Measurements from ENCODE around the gene SPATA6L. TPM values are rescaled to one million over a fixed set of nuclear protein-coding genes. Genes with fewer than 3 reads are reported as not detected.

SPATA6L gene
- total and polyA plus RNA-seq, 2 experiments from 2014 or later, result 1.7 to 1.9 TPM

DNA sequence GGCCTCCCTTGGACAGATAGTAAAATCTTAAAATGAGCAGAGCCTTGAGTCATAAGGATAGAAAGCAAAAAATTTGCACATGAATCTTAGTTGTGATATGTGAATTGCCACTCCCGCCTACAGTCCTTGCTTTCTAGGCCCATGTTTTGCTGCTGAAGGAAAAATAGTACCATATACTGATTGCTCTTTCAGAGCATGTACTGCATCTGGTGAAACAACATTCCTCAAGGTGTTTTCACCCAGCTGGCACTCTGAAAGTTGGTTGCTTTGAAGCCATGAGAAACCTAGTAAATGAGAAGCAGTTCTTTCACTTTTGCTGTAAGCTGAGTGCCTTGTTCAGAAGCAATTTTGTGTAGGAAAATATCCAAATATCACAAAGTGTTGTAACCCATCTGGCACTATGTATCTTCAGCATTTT is 23.4 kb upstream of the SPATA6L start (continued):
- TF ChIP-seq, protein P1, sequence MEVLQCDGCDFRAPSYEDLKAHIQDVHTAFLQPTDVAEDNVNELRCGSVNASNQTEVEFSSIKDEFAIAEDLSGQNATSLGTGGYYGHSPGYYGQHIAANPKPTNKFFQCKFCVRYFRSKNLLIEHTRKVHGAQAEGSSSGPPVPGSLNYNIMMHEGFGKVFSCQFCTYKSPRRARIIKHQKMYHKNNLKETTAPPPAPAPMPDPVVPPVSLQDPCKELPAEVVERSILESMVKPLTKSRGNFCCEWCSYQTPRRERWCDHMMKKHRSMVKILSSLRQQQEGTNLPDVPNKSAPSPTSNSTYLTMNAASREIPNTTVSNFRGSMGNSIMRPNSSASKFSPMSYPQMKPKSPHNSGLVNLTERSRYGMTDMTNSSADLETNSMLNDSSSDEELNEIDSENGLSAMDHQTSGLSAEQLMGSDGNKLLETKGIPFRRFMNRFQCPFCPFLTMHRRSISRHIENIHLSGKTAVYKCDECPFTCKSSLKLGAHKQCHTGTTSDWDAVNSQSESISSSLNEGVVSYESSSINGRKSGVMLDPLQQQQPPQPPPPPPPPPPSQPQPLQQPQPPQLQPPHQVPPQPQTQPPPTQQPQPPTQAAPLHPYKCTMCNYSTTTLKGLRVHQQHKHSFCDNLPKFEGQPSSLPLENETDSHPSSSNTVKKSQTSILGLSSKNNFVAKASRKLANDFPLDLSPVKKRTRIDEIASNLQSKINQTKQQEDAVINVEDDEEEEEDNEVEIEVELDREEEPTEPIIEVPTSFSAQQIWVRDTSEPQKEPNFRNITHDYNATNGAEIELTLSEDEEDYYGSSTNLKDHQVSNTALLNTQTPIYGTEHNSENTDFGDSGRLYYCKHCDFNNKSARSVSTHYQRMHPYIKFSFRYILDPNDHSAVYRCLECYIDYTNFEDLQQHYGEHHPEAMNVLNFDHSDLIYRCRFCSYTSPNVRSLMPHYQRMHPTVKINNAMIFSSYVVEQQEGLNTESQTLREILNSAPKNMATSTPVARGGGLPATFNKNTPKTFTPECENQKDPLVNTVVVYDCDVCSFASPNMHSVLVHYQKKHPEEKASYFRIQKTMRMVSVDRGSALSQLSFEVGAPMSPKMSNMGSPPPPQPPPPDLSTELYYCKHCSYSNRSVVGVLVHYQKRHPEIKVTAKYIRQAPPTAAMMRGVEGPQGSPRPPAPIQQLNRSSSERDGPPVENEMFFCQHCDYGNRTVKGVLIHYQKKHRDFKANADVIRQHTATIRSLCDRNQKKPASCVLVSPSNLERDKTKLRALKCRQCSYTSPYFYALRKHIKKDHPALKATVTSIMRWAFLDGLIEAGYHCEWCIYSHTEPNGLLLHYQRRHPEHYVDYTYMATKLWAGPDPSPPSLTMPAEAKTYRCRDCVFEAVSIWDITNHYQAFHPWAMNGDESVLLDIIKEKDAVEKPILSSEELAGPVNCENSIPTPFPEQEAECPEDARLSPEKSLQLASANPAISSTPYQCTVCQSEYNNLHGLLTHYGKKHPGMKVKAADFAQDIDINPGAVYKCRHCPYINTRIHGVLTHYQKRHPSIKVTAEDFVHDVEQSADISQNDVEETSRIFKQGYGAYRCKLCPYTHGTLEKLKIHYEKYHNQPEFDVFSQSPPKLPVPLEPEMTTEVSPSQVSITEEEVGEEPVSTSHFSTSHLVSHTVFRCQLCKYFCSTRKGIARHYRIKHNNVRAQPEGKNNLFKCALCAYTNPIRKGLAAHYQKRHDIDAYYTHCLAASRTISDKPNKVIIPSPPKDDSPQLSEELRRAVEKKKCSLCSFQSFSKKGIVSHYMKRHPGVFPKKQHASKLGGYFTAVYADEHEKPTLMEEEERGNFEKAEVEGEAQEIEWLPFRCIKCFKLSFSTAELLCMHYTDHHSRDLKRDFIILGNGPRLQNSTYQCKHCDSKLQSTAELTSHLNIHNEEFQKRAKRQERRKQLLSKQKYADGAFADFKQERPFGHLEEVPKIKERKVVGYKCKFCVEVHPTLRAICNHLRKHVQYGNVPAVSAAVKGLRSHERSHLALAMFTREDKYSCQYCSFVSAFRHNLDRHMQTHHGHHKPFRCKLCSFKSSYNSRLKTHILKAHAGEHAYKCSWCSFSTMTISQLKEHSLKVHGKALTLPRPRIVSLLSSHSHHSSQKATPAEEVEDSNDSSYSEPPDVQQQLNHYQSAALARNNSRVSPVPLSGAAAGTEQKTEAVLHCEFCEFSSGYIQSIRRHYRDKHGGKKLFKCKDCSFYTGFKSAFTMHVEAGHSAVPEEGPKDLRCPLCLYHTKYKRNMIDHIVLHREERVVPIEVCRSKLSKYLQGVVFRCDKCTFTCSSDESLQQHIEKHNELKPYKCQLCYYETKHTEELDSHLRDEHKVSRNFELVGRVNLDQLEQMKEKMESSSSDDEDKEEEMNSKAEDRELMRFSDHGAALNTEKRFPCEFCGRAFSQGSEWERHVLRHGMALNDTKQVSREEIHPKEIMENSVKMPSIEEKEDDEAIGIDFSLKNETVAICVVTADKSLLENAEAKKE (CRISPR knock-in tag; IDR thresholded peaks at IDR 0.05), result no peak
- no peak for TF ChIP-seq EZH2 (IDR thresholded peaks at IDR 0.05; ENCODE audit: low read depth, unreplicated experiment)
- TF ChIP-seq, protein P2, sequence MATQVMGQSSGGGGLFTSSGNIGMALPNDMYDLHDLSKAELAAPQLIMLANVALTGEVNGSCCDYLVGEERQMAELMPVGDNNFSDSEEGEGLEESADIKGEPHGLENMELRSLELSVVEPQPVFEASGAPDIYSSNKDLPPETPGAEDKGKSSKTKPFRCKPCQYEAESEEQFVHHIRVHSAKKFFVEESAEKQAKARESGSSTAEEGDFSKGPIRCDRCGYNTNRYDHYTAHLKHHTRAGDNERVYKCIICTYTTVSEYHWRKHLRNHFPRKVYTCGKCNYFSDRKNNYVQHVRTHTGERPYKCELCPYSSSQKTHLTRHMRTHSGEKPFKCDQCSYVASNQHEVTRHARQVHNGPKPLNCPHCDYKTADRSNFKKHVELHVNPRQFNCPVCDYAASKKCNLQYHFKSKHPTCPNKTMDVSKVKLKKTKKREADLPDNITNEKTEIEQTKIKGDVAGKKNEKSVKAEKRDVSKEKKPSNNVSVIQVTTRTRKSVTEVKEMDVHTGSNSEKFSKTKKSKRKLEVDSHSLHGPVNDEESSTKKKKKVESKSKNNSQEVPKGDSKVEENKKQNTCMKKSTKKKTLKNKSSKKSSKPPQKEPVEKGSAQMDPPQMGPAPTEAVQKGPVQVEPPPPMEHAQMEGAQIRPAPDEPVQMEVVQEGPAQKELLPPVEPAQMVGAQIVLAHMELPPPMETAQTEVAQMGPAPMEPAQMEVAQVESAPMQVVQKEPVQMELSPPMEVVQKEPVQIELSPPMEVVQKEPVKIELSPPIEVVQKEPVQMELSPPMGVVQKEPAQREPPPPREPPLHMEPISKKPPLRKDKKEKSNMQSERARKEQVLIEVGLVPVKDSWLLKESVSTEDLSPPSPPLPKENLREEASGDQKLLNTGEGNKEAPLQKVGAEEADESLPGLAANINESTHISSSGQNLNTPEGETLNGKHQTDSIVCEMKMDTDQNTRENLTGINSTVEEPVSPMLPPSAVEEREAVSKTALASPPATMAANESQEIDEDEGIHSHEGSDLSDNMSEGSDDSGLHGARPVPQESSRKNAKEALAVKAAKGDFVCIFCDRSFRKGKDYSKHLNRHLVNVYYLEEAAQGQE (IDR thresholded peaks at IDR 0.05; ENCODE audit: unreplicated experiment), result no peak
- no peak for TF ChIP-seq EZH2phosphoT487 (IDR thresholded peaks at IDR 0.05; ENCODE audit: unreplicated experiment)
- TF ChIP-seq, protein P3, sequence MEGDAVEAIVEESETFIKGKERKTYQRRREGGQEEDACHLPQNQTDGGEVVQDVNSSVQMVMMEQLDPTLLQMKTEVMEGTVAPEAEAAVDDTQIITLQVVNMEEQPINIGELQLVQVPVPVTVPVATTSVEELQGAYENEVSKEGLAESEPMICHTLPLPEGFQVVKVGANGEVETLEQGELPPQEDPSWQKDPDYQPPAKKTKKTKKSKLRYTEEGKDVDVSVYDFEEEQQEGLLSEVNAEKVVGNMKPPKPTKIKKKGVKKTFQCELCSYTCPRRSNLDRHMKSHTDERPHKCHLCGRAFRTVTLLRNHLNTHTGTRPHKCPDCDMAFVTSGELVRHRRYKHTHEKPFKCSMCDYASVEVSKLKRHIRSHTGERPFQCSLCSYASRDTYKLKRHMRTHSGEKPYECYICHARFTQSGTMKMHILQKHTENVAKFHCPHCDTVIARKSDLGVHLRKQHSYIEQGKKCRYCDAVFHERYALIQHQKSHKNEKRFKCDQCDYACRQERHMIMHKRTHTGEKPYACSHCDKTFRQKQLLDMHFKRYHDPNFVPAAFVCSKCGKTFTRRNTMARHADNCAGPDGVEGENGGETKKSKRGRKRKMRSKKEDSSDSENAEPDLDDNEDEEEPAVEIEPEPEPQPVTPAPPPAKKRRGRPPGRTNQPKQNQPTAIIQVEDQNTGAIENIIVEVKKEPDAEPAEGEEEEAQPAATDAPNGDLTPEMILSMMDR (conservative IDR thresholded peaks at IDR 0.05; ENCODE audit: low read depth in 2 of 2), result no peak
- TF ChIP-seq ZNF114 (CRISPR knock-in tag; IDR thresholded peaks at IDR 0.05), result no peak
- TF ChIP-seq STAT1 (IDR thresholded peaks at IDR 0.05; ENCODE audit: unreplicated experiment), result no peak
